ENCODE measurements around the gene KRTAP5-7. TPM values are rescaled to one million over a fixed set of nuclear protein-coding genes. Genes with fewer than 3 reads are reported as not detected.

Gene KRTAP5-7
- total RNA-seq, 1 donor from 2014 or later: not detected

DNA sequence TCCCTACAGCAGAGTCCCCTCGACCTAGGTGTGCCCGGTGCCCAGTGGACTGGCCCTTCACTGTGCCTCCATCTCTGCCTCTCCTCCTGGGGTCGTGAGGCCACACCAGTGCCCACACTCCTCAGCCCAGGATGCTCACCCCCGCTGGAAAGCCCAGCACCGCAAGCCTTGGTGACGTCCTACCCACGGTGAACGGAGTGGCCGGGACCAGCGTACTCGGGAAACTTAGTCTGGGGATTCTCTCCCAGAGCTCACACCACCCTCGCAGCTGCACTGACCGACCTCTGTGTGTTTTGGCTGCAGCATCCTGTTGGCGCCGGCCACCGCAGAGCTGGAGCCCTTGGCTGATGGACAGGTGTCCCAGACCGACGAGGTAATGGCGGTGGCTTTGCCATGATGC is 35.5 kb upstream of the KRTAP5-7 start:
- H3K9me3 Mint-ChIP-seq: peaks cover under 1% of the 10 kb centered on the region
- peak overlapping the region; percentile 88 for H3K27ac Mint-ChIP-seq (ENCODE audit: unreplicated experiment)
- no peaks in the 10 kb centered on the region for H3K27me3 Mint-ChIP-seq (ENCODE audit: low read depth)
- DNase-seq (ENCODE audit: low read depth, low spot score): no peak
- H3K4me1 Mint-ChIP-seq: peaks cover 13% of the 10 kb centered on the region
- no peak for TF ChIP-seq CTCF (conservative IDR thresholded peaks at IDR 0.05)
- H3K4me3 Mint-ChIP-seq: no peak overlapping the region
- peaks cover 20% of the 10 kb centered on the region for H3K36me3 Mint-ChIP-seq (ENCODE audit: low read depth)

- no peak for DNase-seq (ENCODE audit: low read depth, low spot score)
Observed at GRCh38 chr11:71491940-71492339, 35.1 kb upstream of the KRTAP5-7 start.

DNA sequence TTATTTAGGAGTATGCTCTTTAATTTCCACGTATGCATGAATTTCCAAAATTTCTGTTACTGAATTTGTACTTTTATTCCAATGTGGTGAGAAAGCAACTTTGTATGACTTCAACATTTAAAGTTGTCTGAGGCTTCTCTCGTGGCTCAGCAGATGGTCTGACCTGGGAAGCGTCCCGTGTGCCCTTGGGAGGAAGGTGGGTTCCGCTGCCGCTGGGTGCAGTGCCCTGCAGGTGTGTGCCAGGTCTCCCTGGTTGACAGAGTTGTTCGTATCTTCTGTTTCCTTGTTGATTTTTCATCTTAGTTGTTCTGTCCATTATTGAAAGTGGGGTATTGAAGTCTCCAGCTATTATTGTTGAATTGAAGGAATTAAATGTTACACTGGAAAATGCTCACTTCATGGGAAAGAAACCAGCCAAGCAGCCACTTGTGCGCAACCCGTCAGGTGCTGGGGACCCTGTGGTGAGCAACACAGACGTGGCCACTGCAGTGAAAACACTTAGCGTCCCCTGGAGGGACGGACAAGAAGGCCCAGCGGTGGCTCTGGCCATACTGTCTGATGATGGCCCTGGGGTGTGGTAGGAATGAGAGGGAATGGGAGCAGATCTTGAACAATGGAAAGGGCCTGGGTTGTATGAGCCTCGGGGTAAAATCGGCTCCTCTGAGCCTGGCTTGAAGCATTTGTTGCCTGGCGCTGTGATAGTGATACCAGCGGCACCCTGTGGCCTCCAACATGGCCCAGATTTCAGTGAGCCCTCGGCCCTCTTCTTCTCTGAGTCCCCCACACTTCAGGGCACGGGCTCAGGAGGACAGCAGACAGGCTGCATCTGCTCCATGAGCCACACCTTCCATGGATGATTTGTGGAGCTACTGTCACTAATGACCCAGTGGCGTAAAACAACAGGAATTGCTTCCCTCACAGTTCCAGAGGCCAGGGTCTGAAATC is 31.5 kb upstream of the KRTAP5-7 start:
- Mint-ChIP-seq H3K27ac (ENCODE audit: unreplicated experiment) (no peak overlapping the region), H3K4me3 (no peak overlapping the region), H3K9me3 (no peaks in the 10 kb centered on the region), H3K27me3 (ENCODE audit: low read depth) (no peaks in the 10 kb centered on the region), H3K4me1 (no peaks in the 10 kb centered on the region), H3K36me3 (ENCODE audit: low read depth) (peaks cover 27% of the 10 kb centered on the region)
- TF ChIP-seq CTCF (conservative IDR thresholded peaks at IDR 0.05): no peak
- no peak for DNase-seq (ENCODE audit: low read depth, low spot score)

More at GRCh38 chr11:71491940-71492339, 35.1 kb upstream of the KRTAP5-7 start:
- Mint-ChIP-seq H3K36me3 (ENCODE audit: low read depth) (peaks cover 23% of the 10 kb centered on the region), H3K4me1 (peaks cover 13% of the 10 kb centered on the region), H3K27ac (ENCODE audit: unreplicated experiment) (no peak overlapping the region), H3K9me3 (no peaks in the 10 kb centered on the region), H3K4me3 (no peak overlapping the region), H3K27me3 (ENCODE audit: low read depth) (no peaks in the 10 kb centered on the region)
- TF ChIP-seq CTCF (conservative IDR thresholded peaks at IDR 0.05): no peak

DNA sequence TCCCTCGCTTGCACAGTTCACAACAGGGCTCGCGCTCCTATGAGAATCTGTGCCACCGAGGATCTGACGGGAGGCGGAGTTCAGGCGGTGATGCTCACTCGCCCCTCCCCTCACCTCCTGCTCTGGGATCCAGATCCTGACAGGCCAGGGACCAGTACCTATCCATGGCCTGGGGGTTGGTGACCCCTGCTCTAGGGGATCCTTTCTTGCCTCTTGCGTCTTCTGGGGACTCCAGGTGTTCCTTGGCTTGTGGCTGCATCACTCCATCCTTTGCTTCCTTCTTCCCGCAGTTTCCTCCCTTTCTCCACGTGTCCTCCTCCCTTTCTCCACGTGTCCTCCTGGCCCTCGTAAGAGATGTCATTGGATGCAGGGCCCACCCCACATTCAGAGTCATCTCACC is 30.6 kb upstream of the KRTAP5-7 start:
- no peaks in the 10 kb centered on the region for H3K9me3 Mint-ChIP-seq
- H3K4me1 Mint-ChIP-seq: no peaks in the 10 kb centered on the region
- H3K27me3 Mint-ChIP-seq (ENCODE audit: low read depth): no peaks in the 10 kb centered on the region
- TF ChIP-seq CTCF (conservative IDR thresholded peaks at IDR 0.05): no peak
- DNase-seq (ENCODE audit: low read depth, low spot score): no peak
- no peak overlapping the region for H3K4me3 Mint-ChIP-seq
- H3K27ac Mint-ChIP-seq (ENCODE audit: unreplicated experiment): no peak overlapping the region
- H3K36me3 Mint-ChIP-seq (ENCODE audit: low read depth): peaks cover 27% of the 10 kb centered on the region

- Mint-ChIP-seq H3K27me3 (ENCODE audit: low read depth) (no peaks in the 10 kb centered on the region), H3K27ac (ENCODE audit: unreplicated experiment) (no peak overlapping the region), H3K36me3 (ENCODE audit: low read depth) (peaks cover 27% of the 10 kb centered on the region), H3K4me3 (no peak overlapping the region), H3K4me1 (no peaks in the 10 kb centered on the region), H3K9me3 (no peaks in the 10 kb centered on the region)
- no peak for DNase-seq (ENCODE audit: low read depth, low spot score)
- no peak for TF ChIP-seq CTCF (conservative IDR thresholded peaks at IDR 0.05)
Observed at GRCh38 chr11:71498091-71498490, 29.0 kb upstream of the KRTAP5-7 start.

Measured in neural crest cell (in vitro differentiated cells).